NCI-H82 treated with DMSO at 0.1 percent for 48 hours (cell line): ENCODE measurements around the gene BOLL.
A peak's percentile ranks its signal among the peaks of the same experiment; 100 is the strongest.
"Not testable (repeated sequence)": the region's sequence is repeated elsewhere in the genome, so short reads cannot be mapped to it uniquely, and the experiment has no call there.

Source experiments
- DNase-seq: peaks from one replicate; lab custom pipeline; 2025; ENCODE audit not compliant: unreplicated experiment; lab: John Stamatoyannopoulos, UW

The BOLL gene

DNA sequence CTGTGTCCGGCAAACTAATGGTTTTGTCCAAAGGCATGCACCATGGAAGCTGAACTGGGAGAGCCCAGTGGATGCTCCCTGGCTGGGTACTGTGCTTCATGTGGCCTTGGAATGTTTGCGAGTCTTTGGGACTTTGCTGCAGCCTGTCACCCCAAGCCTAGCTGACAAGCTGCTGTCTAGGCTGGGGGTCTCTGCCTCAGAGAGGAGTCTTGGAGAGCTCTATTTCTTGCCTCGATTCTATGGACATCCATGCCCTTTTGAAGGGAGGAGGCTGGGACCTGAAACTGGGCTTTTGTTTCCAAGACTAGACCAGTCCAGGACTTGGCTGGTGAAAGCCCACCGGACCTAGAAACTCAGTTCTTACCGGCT, 78.3 kb downstream of the BOLL start:
- DNase-seq = no peak

- no peak for DNase-seq
Measured at GRCh38 chr2:197705912-197706838, 78.9 kb downstream of the BOLL start.

GRCh38 chr2:197705121-197705911, 79.8 kb downstream of the BOLL start, which contains the start of gene MARS2:
MARS2 (plus strand) TSS chr2:197705369; CDS start chr2:197705406, 37 bp downstream.
- DNase-seq = peak; percentile 77

DNA sequence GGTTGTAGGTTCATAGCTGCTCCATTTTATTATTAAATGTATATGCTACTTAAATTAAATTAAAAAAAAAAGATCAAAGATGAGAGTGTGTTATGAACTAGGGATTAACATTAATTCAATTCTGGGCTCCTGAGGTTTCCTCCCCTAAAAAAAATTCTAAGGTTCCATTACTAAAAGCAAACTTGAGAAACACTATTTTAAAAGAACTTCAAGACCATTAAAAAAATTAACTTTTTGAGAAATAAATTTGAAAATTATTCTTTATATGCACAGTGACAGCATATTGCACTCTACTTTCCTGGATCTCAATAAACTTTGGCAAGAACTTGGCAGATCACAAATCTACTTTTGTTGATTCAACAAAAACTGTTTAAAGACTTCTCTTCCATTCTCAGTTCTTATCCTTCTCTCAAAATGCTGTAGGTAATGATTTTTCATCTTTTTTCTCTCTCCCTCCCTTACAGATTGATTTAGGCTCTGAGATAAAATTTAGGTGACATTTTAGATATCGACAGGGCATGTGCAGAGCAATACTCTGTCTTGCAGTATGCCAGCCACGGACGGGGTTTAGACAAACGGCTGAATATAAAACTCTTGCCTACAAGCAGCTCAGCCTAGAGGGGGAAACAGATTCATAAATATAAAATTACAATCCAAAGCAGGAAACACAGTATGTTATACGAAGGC, 80.5 kb downstream of the BOLL start:
- DNase-seq = no peak

DNA sequence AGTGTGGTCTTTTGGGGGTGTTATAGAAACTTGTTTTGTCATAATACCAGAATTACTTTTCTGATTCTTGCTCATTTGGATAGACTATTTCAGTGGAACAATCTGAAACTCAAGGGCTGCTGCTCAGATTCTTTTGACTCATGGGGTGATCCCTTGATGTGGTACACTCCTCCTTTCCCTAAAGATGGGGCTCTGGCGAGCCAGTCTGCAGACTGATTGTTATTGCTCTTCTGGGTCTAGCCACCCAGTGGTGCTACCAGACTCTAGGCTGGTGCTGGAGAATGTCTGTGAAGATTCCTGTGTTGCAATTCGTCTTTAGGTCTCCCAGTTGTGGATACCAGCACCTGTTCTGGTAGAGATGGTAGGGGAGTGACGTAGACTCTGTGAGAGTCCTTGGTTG, 84.2 kb downstream of the BOLL start:
- no peak for DNase-seq

DNA sequence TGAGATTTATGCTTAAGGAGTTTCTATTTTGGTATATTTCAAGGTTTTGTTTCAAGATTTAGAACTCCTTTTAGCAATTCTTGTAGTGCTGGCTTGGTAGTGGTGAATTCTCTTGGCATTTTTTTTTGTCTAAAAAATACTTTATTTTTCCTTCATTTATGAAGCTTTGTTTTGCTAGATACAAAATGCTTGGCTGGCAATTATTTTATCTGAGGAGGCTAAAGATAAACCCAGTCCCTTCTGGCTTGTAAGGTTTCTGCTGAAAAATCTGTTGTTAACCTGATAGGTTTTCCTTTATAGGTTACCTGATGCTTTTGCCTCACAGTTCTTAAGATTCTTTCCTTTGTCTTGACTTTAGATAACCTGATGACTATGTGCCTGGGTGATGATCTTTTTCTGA, 85.4 kb downstream of the BOLL start:
- DNase-seq = not testable (repeated sequence)

DNA sequence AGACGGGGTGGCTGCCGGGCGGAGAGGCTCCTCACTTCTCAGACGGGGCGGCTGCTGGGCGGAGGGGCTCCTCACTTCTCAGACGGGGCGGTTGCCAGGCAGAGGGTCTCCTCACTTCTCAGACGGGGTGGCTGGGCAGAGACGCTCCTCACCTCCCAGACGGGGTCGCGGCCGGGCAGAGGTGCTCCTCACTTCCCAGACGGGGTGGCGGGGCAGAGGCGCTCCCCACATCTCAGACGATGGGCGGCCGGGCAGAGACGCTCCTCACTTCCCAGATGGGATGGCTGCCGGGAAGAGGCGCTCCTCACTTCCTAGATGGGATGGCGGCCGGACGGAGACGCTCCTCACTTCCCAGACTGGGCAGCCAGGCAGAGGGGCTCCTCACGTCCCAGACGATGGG, 88.5 kb downstream of the BOLL start:
- not testable (repeated sequence) for DNase-seq

GRCh38 chr2:197695971-197696370, 89.1 kb downstream of the BOLL start:
- not testable (repeated sequence) for DNase-seq

GRCh38 chr2:197695206-197695605, 89.9 kb downstream of the BOLL start:
- DNase-seq = not testable (repeated sequence)

- DNase-seq = no peak
Measured at GRCh38 chr2:197677483-197677882, 107.6 kb downstream of the BOLL start.

DNA sequence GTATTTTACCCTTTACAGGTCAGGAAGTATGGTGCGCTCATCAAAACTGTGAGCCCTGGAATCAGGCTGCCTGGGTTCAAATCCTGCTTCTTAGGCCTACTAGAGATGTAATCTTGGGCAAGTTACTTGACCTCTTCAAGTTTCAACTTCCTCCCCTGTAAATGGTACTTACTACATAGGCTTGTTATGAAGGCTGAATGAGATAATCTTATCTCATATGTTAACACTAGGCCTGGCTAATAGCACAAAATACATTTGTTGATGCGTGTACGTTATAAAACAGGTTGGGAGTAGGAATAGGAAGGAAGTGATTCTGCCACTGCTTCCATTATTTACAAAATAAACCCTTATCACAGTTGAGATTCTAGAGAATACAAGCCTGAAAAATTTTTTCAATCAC, 108.1 kb downstream of the BOLL start:
- no peak for DNase-seq
